SU-DHL-6 (cell line): Measurements from ENCODE around the gene LRRN4.

Experiments used
- H2AFZ ChIP-seq: fragments of 200-600 bp; sonication (generic); 2 replicates; pipeline ENCODE4 v1.6.1; 2014; ENCODE audit warnings: low read depth, mild to moderate bottlenecking, moderate library complexity, mixed read lengths, antibody characterized with exemption, low read length; ENCODE audit not compliant: severe bottlenecking
- H3F3A ChIP-seq: fragments of 200-600 bp; shearing (Covaris generic); 2 replicates; pipeline ENCODE4 v1.6.0; 2016; ENCODE audit warnings: antibody characterized with exemption, mild to moderate bottlenecking; ENCODE audit not compliant: insufficient read depth
- H3K27ac ChIP-seq: fragments of 200-600 bp; sonication (generic); 2 replicates; pipeline ENCODE4 v1.5.1; 2016; ENCODE audit warnings: low read depth, mild to moderate bottlenecking, low read length, moderate library complexity, mixed read lengths
- H3K27me3 ChIP-seq: fragments of 200-600 bp; sonication (generic), shearing (Covaris generic); 2 replicates; pipeline ENCODE4 v1.6.0; 2014; ENCODE audit warnings: mild to moderate bottlenecking, low read length
- H3K36me3 ChIP-seq: fragments of 200-600 bp; sonication (generic); 2 replicates; pipeline ENCODE4 v1.6.1; 2014; ENCODE audit warnings: mild to moderate bottlenecking, low read length, mixed read lengths
- H3K4me2 ChIP-seq: fragments of 300-600, 200-600 bp; shearing (Covaris generic), sonication (generic); 2 replicates; pipeline ENCODE4 v1.6.0; 2014; ENCODE audit warnings: low read length, low read depth, mild to moderate bottlenecking; ENCODE audit not compliant: poor library complexity, severe bottlenecking
- H3K4me3 ChIP-seq: fragments of 200-600 bp; sonication (generic); 2 replicates; pipeline ENCODE4 v1.5.1; 2014; ENCODE audit warnings: antibody characterized with exemption, low read length, mild to moderate bottlenecking, mixed read lengths; ENCODE audit not compliant: insufficient read depth, poor library complexity, severe bottlenecking
- H3K79me2 ChIP-seq: fragments of 200-600 bp; sonication (generic); 2 replicates; pipeline ENCODE4 v1.6.1; 2014; ENCODE audit warnings: mild to moderate bottlenecking, low read length, moderate library complexity; ENCODE audit not compliant: insufficient read depth
- H3K9ac ChIP-seq: fragments of 200-600 bp; sonication (generic); 2 replicates; pipeline ENCODE4 v1.7.0; 2014; ENCODE audit warnings: mild to moderate bottlenecking, low read length
- H3K9me2 ChIP-seq: fragments of 200-600 bp; sonication (generic); replicated peaks from 2 replicates; pipeline ENCODE4 v1.6.1; 2014; ENCODE audit warnings: low read length; ENCODE audit not compliant: insufficient read depth
- H3K9me3 ChIP-seq: fragments of 200-600 bp; sonication (generic); 2 replicates; pipeline ENCODE4 v1.6.1; 2014; ENCODE audit warnings: low read length, mixed read lengths; ENCODE audit not compliant: insufficient read depth
- H4K20me1 ChIP-seq: fragments of 200-600 bp; sonication (generic); 2 replicates; pipeline ENCODE4 v1.6.1; 2014; ENCODE audit warnings: low read depth, mild to moderate bottlenecking, antibody characterized with exemption, low read length, moderate library complexity, mixed read lengths
- CTCF ChIP-seq: fragments of 200-600 bp; sonication (generic); IDR thresholded peaks from one replicate; pipeline ENCODE4 v1.5.1; 2017; ENCODE audit warnings: antibody characterized with exemption, mild to moderate bottlenecking, low read length, moderate library complexity; ENCODE audit not compliant: insufficient read depth, poor library complexity, severe bottlenecking
- EZH2phosphoT487 ChIP-seq: fragments of 200-600 bp; sonication (generic), shearing (Covaris generic); conservative IDR thresholded peaks from 2 replicates; pipeline ENCODE4 v1.6.1; 2018; ENCODE audit warnings: mild to moderate bottlenecking, antibody characterized with exemption, low read length, moderate library complexity, mixed read lengths

Gene LRRN4

DNA sequence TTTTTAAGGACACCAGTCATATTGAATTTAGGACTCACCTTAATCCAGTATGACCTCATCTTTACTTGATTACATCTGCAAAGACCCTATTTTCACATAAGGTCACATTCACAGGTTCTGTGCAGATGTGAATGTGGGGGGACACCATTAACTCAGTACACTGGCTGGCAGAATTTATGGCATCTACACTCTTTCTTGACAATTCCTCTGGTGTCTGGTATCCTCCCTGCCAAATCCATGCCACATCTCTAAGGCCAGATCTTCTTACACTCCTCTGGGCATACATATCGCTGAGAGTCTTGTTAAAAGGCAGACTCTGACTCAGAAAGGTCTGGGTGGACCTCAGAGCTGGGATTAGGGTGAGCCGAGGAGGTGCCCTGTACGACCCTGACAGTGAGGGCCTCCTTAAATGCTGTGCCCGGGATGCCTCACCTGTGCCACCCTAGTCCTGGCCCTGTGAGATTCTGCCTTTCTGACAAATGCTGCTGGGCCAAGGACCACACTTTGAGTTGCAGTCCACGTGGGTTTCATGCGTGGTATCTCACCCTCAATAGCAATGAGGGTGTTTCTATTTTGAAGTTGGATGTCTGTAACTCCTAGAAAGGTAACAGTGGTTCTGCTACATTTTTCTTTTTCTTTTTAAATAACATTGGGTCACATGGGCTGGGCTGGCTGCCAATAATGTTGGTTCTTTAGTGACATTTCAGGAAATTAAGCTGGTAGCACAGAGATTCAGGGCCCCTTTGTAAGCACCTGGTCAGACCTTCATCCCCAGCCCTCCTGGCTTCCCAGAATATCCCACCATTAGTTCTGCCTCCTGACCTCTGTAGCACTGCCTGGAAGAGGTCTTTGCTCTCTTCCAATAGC lies 17.2 kb upstream of the LRRN4 start:
- TF ChIP-seq EZH2phosphoT487: no peak
- no peak for TF ChIP-seq CTCF
- Histone ChIP-seq H2AFZ (no peak overlapping the region), H4K20me1 (no peaks in the 10 kb centered on the region), H3K9me3 (no peaks in the 10 kb centered on the region), H3F3A (no peaks in the 10 kb centered on the region), H3K27me3 (0 out of 2 replicates have a peak, but pooled peaks cover 3% of the 10 kb centered on the region), H3K36me3 (no peaks in the 10 kb centered on the region), H3K79me2 (no peaks in the 10 kb centered on the region), H3K9me2 (no peaks in the 10 kb centered on the region), H3K27ac (no peak overlapping the region), H3K4me2 (no peak overlapping the region), H3K9ac (no peak overlapping the region), H3K4me3 (no peak overlapping the region)

GRCh38 chr20:6069669-6070068 lies 15.8 kb upstream of the LRRN4 start:
- Histone ChIP-seq H3K79me2 (no peaks in the 10 kb centered on the region), H3K4me3 (no peak overlapping the region), H3K4me2 (no peak overlapping the region), H3K27ac (no peak overlapping the region), H3K27me3 (0 out of 2 replicates have a peak, but pooled peaks cover 3% of the 10 kb centered on the region), H3K9me2 (no peaks in the 10 kb centered on the region), H3F3A (no peaks in the 10 kb centered on the region), H3K36me3 (no peaks in the 10 kb centered on the region), H2AFZ (no peak overlapping the region), H4K20me1 (no peaks in the 10 kb centered on the region), H3K9ac (no peak overlapping the region), H3K9me3 (no peaks in the 10 kb centered on the region)
- TF ChIP-seq EZH2phosphoT487: no peak
- TF ChIP-seq CTCF: no peak

GRCh38 chr20:6067763-6068318 lies 14.0 kb upstream of the LRRN4 start:
- Histone ChIP-seq H3K27me3 (0 out of 2 replicates have a peak, but pooled peaks cover 3% of the 10 kb centered on the region), H3K4me3 (no peak overlapping the region), H3K27ac (no peak overlapping the region), H3K9me2 (no peaks in the 10 kb centered on the region), H3F3A (no peaks in the 10 kb centered on the region), H3K9ac (no peak overlapping the region), H3K36me3 (no peaks in the 10 kb centered on the region), H3K9me3 (no peaks in the 10 kb centered on the region), H2AFZ (no peak overlapping the region), H3K79me2 (no peaks in the 10 kb centered on the region), H4K20me1 (no peaks in the 10 kb centered on the region), H3K4me2 (no peak overlapping the region)
- TF ChIP-seq EZH2phosphoT487: no peak
- TF ChIP-seq CTCF: no peak
